ENCODE measurements around the gene SLC6A1. TPM values are rescaled to one million over a fixed set of nuclear protein-coding genes. Genes with fewer than 3 reads are reported as not detected.
A peak's percentile ranks its signal among the peaks of the same experiment; 100 is the strongest.

The SLC6A1 gene
- total RNA-seq, result not detected

DNA sequence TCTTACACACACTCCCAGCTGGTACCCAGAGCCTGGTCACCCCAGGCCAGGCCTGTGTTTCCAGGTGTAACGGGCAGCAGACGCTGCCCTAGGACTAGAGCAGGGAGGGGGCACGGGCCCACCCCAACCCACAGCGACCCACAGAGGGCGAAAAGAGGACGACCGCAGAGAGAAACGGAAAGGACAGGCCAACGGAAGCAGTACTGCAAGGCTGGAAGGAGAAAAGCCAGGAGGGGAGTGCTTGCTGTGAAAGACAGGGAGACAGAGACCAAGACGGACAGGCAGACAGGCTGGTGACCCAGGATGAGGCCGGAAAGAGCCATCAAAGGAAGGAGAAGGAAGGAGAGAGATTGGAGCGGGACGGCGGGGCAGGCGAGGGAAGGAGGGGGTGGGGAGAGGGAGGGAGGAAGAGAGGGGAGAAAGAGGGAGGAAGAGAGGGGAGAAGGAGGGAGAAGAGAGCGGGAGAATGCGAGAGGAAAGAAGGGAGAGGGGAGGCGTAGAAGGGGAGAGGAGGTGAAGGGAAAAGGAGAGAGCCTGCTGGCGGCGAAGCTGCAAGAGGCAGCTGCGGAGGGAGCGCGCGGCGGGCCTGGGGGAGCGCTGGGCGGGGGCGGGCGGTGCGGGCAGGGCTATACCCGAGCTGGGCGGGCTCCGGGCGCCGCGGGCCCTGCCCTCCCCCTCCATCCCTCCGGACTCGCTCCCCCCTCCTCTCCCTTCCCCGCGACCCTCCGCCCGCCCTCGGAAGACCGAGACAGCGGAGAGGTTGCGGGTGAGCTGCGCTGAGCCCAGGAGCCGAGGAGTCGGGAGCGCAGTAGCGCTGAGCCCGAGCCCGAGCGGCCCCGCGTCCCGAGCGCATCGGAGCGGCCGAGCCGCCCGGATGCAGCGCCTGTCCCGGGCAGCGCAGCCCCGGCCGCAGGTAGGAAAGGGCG is at the start of gene SLC6A1:
Gene SLC6A1 (plus strand): TSS at position 732 of the 926 bp plus-strand sequence. CDS start 24,464 bp downstream, outside the sequence.
- H3K9me3 Mint-ChIP-seq, result no peaks in the 10 kb centered on the region
- H3K36me3 Mint-ChIP-seq (ENCODE audit: insufficient read depth), result no peaks in the 10 kb centered on the region
- peak within 1 kb of the TSS; percentile 42 for H3K4me3 Mint-ChIP-seq
- DNase-seq, result no peak
- ATAC-seq, result peak; percentile 56 to 58
- H3K4me1 Mint-ChIP-seq (ENCODE audit: low read depth), result peaks cover 4% of the 10 kb centered on the region
- H3K27me3 Mint-ChIP-seq (ENCODE audit: low read depth), result peaks cover 64% of the 10 kb centered on the region

DNA sequence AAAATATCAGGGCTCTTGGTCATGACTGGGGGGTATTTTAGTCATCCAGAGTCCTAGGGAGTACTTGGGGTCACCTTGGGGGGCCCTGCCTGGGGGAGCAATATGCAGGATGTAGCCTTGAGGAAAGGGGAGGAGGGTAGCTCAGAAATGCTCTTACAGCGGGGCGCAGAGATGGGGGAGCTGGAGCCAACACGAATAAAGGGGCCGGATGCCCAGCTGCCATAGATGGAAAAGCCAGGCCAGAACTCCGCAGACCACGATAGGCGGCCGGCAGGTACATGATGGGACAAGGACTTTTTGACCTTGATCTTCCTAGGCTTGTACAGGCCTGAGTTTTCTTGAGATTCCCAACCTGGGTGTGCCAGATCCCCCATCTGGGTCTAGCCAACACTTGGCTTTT is 47.7 kb upstream of the SLC6A1 start:
- no peaks in the 10 kb centered on the region for H3K4me1 Mint-ChIP-seq (ENCODE audit: low read depth)
- H3K4me3 Mint-ChIP-seq, result no peak overlapping the region
- no peaks in the 10 kb centered on the region for H3K36me3 Mint-ChIP-seq (ENCODE audit: insufficient read depth)
- H3K9me3 Mint-ChIP-seq, result no peaks in the 10 kb centered on the region
- no peak for DNase-seq
- no peak for ATAC-seq
- H3K27me3 Mint-ChIP-seq (ENCODE audit: low read depth), result peaks cover 16% of the 10 kb centered on the region

DNA sequence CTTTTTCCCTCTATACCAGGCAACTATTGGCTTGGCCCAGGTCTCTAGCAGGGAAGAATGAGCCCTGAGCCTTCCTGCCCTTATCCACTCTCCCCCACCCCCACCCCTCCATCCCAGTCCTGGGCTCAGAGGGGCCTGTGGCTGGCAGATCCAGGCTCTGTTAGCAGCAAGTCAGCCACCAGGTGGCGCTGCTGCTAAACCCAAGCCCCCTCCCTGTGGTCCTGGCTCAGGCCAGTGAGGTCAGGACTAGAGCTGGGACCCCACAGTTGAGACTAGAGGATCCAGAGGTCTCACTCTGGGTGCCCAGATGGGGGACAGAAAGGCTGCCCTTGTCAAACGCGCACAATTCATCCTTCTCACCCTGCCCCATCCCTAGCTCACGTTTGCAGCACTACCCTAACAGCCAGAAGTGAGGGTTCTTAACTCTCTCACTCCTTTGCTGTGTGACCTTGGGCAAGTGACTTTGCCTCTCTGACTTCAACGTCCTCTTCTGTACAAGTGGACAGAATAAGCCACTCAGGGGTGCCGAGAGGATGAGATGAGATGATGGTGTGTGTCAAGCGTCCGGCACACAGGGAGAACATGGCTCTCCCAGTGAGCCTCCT is 46.8 kb upstream of the SLC6A1 start:
- H3K9me3 Mint-ChIP-seq, result no peaks in the 10 kb centered on the region
- no peak overlapping the region for H3K4me3 Mint-ChIP-seq
- peaks cover 14% of the 10 kb centered on the region for H3K27me3 Mint-ChIP-seq (ENCODE audit: low read depth)

DNA sequence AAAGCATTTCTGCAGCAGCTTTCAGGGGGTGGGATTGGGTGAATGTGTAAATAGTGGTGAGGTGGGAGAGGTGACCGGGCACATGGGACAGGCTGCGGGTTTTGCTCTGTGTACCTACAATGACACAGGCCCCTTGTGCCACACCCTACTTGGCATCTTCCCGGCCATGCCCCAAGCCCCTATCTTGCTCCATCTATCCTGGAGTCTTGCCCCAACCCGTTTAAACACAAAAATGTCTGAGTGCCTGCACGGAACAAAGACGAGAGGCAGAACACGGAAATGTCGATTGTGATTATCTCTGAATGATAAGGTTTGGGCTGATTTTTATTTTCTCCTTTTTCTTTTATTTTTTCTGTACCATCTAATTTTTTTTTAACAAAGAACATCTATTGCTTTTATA is 46.0 kb upstream of the SLC6A1 start:
- H3K9me3 Mint-ChIP-seq, result no peaks in the 10 kb centered on the region

More for the DNA sequence above, 46.8 kb upstream of the SLC6A1 start:
- ATAC-seq (peak; percentile 65 to 72), DNase-seq (peak; percentile 14)
- no peaks in the 10 kb centered on the region for H3K36me3 Mint-ChIP-seq (ENCODE audit: insufficient read depth)
- H3K4me1 Mint-ChIP-seq (ENCODE audit: low read depth), result no peaks in the 10 kb centered on the region

DNA sequence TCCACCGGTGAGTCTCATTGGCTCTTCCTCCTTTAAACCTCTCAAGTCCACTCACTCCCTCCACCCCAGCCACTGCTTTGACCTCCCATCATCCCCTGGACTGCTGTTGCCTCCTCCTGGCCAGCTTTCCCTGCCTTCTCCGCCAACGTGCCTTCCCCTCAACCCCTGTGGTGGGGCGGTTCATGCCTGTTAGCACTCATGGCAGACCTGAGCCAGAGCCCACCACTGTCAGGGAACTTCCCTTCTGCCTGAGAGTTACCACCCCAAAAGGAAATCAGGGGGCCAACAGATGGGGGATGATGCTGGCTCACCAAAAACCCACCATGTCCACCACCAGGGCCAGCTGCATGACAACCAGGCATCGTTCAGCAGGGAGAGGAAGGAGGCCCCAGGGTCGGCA is 44.2 kb upstream of the SLC6A1 start:
- Mint-ChIP-seq H3K4me1 (ENCODE audit: low read depth) (no peaks in the 10 kb centered on the region), H3K36me3 (ENCODE audit: insufficient read depth) (no peaks in the 10 kb centered on the region), H3K4me3 (no peak overlapping the region), H3K9me3 (no peaks in the 10 kb centered on the region), H3K27me3 (ENCODE audit: low read depth) (peaks cover 14% of the 10 kb centered on the region)
- DNase-seq (no peak), ATAC-seq (no peak)

More for the DNA sequence above, 46.0 kb upstream of the SLC6A1 start:
- no peaks in the 10 kb centered on the region for H3K36me3 Mint-ChIP-seq (ENCODE audit: insufficient read depth)
- peaks cover 14% of the 10 kb centered on the region for H3K27me3 Mint-ChIP-seq (ENCODE audit: low read depth)
- no peaks in the 10 kb centered on the region for H3K4me1 Mint-ChIP-seq (ENCODE audit: low read depth)
- ATAC-seq, result no peak
- no peak for DNase-seq
- no peak overlapping the region for H3K4me3 Mint-ChIP-seq

DNA sequence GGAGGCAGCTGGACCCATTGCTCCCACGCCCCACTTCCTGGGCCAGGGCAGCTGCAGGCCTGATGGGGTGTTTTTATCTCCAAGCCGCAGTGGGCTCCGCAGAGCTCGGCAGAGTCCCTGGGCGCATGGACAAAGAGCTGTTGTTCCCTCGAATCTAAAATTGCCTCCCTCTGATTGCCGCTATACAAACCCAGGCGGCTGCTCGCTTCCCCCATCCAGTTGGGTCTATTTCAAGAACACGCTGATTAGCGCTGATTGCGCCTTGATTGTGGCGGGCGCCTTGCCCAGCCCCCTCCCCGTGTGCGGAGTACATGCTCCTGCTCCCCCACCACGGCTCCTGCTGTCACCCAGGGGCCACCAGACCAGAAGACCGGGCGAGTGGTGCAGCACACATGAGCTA is 43.4 kb upstream of the SLC6A1 start:
- H3K4me1 Mint-ChIP-seq (ENCODE audit: low read depth), result no peaks in the 10 kb centered on the region
- ATAC-seq, result no peak
- H3K4me3 Mint-ChIP-seq, result no peak overlapping the region
- no peak for DNase-seq
- H3K27me3 Mint-ChIP-seq (ENCODE audit: low read depth), result peaks cover 13% of the 10 kb centered on the region
- H3K36me3 Mint-ChIP-seq (ENCODE audit: insufficient read depth), result no peaks in the 10 kb centered on the region
- no peaks in the 10 kb centered on the region for H3K9me3 Mint-ChIP-seq

DNA sequence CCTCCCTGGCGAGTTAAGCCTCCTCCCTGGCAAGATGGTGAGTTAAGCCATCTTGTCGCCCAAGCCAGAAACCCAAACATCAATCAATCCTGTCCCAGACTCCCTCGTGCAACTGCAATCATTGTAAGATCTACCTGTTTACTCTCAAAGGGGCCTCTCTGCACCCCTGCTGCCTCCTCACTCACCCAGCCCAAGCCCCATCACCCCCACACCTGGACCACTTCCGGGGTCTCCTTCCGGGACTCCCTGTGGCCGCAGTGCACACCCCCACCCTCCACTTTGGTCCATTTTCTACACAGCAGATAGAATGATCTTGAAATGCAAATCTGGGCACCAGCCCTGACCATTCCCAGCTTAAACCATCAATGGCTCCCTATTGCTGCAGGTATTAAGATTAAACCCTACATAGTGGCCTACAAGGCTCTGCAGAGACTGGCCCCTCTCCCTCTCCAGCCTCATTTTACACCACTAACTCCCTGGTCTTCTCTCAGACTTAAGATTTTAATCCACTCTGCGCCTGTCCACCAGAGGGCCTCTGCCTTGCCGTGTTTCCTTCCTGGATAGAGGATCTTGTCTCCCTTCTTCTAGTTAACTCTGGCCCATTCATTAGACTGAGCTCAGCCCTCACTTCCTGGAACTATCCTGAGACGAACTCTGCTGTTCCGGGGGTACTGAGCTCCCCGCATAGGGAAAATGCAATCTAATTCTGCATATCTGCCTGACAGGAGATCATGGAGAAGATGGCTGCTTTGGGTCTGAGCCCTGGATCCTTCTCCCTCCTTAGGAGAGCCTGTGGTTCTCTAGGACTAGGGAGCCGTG is 41.9 kb upstream of the SLC6A1 start:
- Mint-ChIP-seq H3K36me3 (ENCODE audit: insufficient read depth) (no peaks in the 10 kb centered on the region), H3K27me3 (ENCODE audit: low read depth) (peaks cover 6% of the 10 kb centered on the region), H3K4me1 (ENCODE audit: low read depth) (no peaks in the 10 kb centered on the region), H3K4me3 (no peak overlapping the region), H3K9me3 (no peaks in the 10 kb centered on the region)
- ATAC-seq (no peak), DNase-seq (no peak)

DNA sequence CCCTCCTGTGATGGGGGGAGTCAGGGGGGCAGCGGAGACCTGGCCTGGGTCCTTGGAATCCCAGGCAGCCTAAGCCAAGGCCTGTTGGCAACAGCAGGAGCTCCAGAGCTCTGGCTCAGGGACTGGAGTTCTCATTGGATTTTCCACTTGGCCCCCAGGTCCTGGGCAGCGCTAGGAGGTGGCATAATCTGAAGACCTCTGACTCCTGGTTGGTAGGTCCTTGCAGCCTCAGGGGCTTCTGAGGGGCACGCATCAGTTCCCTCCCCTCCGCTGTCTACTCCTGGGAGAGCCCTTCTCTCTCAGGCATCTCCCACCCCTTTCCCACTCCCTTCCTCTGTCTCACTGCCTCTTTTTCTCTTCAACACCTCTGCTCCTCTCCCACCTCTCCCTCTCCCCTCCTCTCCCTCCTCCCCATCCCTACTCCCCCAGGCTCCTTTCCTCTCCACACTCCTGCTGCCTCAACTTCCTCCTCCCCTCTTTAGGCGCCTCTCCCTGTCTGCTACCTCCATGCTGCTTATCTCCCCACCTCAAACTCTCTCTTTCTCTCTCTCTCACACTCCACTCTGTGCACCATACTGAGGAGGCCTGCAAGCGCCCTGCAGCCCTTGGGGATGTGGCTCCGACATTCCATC is 41.1 kb upstream of the SLC6A1 start:
- Mint-ChIP-seq H3K27me3 (ENCODE audit: low read depth) (peaks cover 6% of the 10 kb centered on the region), H3K9me3 (no peaks in the 10 kb centered on the region), H3K36me3 (ENCODE audit: insufficient read depth) (no peaks in the 10 kb centered on the region), H3K4me1 (ENCODE audit: low read depth) (no peaks in the 10 kb centered on the region), H3K4me3 (no peak overlapping the region)
- DNase-seq (no peak), ATAC-seq (no peak)

DNA sequence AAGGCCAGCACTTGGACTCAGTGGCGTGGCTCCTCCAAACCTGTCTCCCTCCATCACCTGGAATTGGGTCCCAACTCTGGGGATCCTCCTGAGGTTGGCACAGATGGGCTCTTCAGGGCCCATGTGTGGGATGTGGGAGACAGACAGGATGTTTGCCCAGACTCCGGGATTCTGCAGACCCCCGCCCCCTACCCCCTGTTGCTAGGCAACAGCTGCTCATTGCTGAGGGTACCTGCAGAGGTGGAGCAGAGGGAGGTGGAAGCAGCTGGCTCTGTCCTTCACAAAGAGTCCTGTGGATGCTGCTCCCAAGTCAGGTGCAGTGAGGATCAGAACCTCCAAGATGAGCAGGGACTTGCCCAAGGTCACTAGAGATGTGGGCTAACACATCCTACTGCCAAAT is 40.0 kb upstream of the SLC6A1 start:
- Mint-ChIP-seq H3K4me3 (no peak overlapping the region), H3K27me3 (ENCODE audit: low read depth) (peaks cover 4% of the 10 kb centered on the region), H3K4me1 (ENCODE audit: low read depth) (no peaks in the 10 kb centered on the region), H3K9me3 (no peaks in the 10 kb centered on the region), H3K36me3 (ENCODE audit: insufficient read depth) (no peaks in the 10 kb centered on the region)
- DNase-seq, result no peak
- ATAC-seq, result no peak

DNA sequence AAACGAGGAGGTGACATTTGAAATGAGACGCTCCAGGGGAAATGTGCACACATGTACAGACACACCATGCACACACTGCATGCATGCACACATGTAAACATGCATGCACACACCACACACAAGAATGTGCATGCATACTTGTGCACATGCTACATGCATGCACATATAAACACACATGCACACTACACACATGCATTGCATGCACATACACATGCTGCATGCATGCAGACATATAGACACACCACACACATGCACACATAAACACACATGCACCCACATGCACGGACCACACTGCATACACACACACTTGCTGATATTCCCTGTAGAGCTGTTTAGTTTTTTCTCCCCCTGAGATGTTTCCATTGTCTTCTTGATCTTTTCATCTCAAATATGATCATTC is 37.8 kb upstream of the SLC6A1 start:
- H3K4me3 Mint-ChIP-seq, result no peak overlapping the region
- H3K27me3 Mint-ChIP-seq (ENCODE audit: low read depth), result peaks cover 2% of the 10 kb centered on the region
- no peak for ATAC-seq
- H3K4me1 Mint-ChIP-seq (ENCODE audit: low read depth), result no peaks in the 10 kb centered on the region
- no peaks in the 10 kb centered on the region for H3K36me3 Mint-ChIP-seq (ENCODE audit: insufficient read depth)
- H3K9me3 Mint-ChIP-seq, result no peaks in the 10 kb centered on the region
- no peak for DNase-seq

DNA sequence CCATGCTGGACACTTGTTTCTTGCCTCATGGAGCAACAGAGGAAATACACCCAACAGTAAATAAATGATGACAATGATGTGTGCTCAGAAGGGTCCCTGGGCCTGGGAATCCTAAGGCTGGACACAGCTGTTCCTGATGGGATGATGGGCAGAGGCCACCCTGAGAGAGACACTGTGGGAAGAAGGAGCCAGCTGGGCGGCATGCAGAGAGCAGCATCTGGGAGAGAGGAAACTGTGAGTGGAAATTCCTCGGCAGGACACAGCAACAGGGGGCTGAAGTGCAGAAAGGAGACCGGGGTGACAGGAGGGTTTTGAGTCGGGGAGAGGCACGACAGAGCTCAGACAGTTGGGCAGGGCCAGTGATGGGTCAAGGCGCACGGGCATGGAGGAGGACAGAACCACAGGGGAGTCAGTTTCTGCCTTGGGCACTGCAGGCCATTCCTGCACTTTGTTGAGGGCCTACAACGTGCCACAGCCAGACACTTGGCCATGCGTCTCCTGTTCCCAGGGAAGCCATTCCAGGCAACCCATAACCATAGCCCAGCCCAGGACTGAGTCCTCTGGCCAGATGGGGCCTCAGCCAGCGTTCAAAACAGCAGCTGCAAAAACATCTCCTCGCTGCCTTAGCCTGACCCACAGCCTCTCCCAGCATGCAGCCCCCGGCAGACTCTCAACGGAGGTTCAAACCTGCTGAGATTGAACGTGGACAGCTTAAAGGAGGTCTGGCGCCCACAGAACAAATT is 36.7 kb upstream of the SLC6A1 start:
- ATAC-seq (no peak), DNase-seq (no peak)
- H3K27me3 Mint-ChIP-seq (ENCODE audit: low read depth), result peaks cover 2% of the 10 kb centered on the region
- no peak overlapping the region for H3K4me3 Mint-ChIP-seq
- H3K36me3 Mint-ChIP-seq (ENCODE audit: insufficient read depth), result no peaks in the 10 kb centered on the region
- H3K4me1 Mint-ChIP-seq (ENCODE audit: low read depth), result no peaks in the 10 kb centered on the region
- H3K9me3 Mint-ChIP-seq, result no peaks in the 10 kb centered on the region

DNA sequence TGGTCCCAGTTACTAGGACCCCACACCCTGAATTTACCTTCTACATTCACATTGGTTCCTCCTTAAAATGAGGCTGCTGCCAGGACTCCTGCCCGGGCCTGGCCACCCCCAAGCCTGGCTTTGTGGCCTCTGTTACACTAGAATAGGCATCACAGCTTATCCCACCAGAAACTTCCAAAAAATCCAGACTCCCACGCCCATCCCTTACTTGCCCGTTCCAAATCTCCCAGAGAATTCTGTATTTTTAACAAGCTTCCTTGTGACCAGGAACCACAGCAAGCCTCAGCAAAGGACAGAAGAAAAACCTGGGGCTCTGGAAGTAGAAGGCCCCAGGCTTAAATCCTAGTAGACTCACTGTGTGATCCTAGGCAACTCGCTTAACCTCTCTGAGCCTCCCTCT is 36.0 kb upstream of the SLC6A1 start:
- Mint-ChIP-seq H3K36me3 (ENCODE audit: insufficient read depth) (no peaks in the 10 kb centered on the region), H3K4me1 (ENCODE audit: low read depth) (no peaks in the 10 kb centered on the region), H3K4me3 (no peak overlapping the region), H3K27me3 (ENCODE audit: low read depth) (peaks cover 2% of the 10 kb centered on the region), H3K9me3 (no peaks in the 10 kb centered on the region)
- ATAC-seq, result no peak
- DNase-seq, result no peak

DNA sequence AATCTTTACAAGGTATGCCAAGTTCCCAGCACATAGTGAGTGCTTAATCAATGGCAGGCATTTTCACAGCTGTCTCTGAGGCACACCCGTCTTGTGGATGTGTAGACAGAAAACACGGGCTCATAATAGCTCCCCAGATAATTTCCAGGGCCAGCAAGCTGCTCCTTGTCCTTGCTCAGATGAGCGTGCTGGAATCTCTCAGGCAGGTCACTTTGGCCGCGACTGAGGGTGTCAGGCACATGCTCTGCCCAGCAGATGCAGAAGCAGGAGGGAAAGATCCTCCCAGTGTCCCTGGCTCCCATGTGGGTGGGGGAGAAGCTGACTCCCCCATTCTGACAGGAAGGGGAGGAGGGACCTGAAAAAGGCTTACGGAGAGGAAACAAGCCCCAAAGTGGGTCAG is 35.6 kb upstream of the SLC6A1 start:
- Mint-ChIP-seq H3K36me3 (ENCODE audit: insufficient read depth) (no peaks in the 10 kb centered on the region), H3K4me1 (ENCODE audit: low read depth) (no peaks in the 10 kb centered on the region), H3K9me3 (no peaks in the 10 kb centered on the region), H3K4me3 (no peak overlapping the region), H3K27me3 (ENCODE audit: low read depth) (peaks cover 4% of the 10 kb centered on the region)
- no peak for DNase-seq
- ATAC-seq, result no peak
